SU-DHL-6 (cell line): ENCODE data around the gene ATP2B1.

Experiments used
- H2AFZ ChIP-seq: fragments of 200-600 bp; sonication (generic); 2 replicates; pipeline ENCODE4 v1.6.1; 2014; ENCODE audit warnings: low read depth, mild to moderate bottlenecking, moderate library complexity, mixed read lengths, antibody characterized with exemption, low read length; ENCODE audit not compliant: severe bottlenecking
- H3F3A ChIP-seq: fragments of 200-600 bp; shearing (Covaris generic); 2 replicates; pipeline ENCODE4 v1.6.0; 2016; ENCODE audit warnings: antibody characterized with exemption, mild to moderate bottlenecking; ENCODE audit not compliant: insufficient read depth
- H3K27ac ChIP-seq: fragments of 200-600 bp; sonication (generic); 2 replicates; pipeline ENCODE4 v1.5.1; 2016; ENCODE audit warnings: low read depth, mild to moderate bottlenecking, low read length, moderate library complexity, mixed read lengths
- H3K27me3 ChIP-seq: fragments of 200-600 bp; sonication (generic), shearing (Covaris generic); 2 replicates; pipeline ENCODE4 v1.6.0; 2014; ENCODE audit warnings: mild to moderate bottlenecking, low read length
- H3K36me3 ChIP-seq: fragments of 200-600 bp; sonication (generic); 2 replicates; pipeline ENCODE4 v1.6.1; 2014; ENCODE audit warnings: mild to moderate bottlenecking, low read length, mixed read lengths
- H3K4me2 ChIP-seq: fragments of 300-600, 200-600 bp; shearing (Covaris generic), sonication (generic); 2 replicates; pipeline ENCODE4 v1.6.0; 2014; ENCODE audit warnings: low read length, low read depth, mild to moderate bottlenecking; ENCODE audit not compliant: poor library complexity, severe bottlenecking
- H3K4me3 ChIP-seq: fragments of 200-600 bp; sonication (generic); 2 replicates; pipeline ENCODE4 v1.5.1; 2014; ENCODE audit warnings: antibody characterized with exemption, low read length, mild to moderate bottlenecking, mixed read lengths; ENCODE audit not compliant: insufficient read depth, poor library complexity, severe bottlenecking
- H3K79me2 ChIP-seq: fragments of 200-600 bp; sonication (generic); 2 replicates; pipeline ENCODE4 v1.6.1; 2014; ENCODE audit warnings: mild to moderate bottlenecking, low read length, moderate library complexity; ENCODE audit not compliant: insufficient read depth
- H3K9ac ChIP-seq: fragments of 200-600 bp; sonication (generic); 2 replicates; pipeline ENCODE4 v1.7.0; 2014; ENCODE audit warnings: mild to moderate bottlenecking, low read length
- H3K9me2 ChIP-seq: fragments of 200-600 bp; sonication (generic); replicated peaks from 2 replicates; pipeline ENCODE4 v1.6.1; 2014; ENCODE audit warnings: low read length; ENCODE audit not compliant: insufficient read depth
- H3K9me3 ChIP-seq: fragments of 200-600 bp; sonication (generic); 2 replicates; pipeline ENCODE4 v1.6.1; 2014; ENCODE audit warnings: low read length, mixed read lengths; ENCODE audit not compliant: insufficient read depth
- H4K20me1 ChIP-seq: fragments of 200-600 bp; sonication (generic); 2 replicates; pipeline ENCODE4 v1.6.1; 2014; ENCODE audit warnings: low read depth, mild to moderate bottlenecking, antibody characterized with exemption, low read length, moderate library complexity, mixed read lengths
- CTCF ChIP-seq: fragments of 200-600 bp; sonication (generic); IDR thresholded peaks from one replicate; pipeline ENCODE4 v1.5.1; 2017; ENCODE audit warnings: antibody characterized with exemption, mild to moderate bottlenecking, low read length, moderate library complexity; ENCODE audit not compliant: insufficient read depth, poor library complexity, severe bottlenecking
- EZH2phosphoT487 ChIP-seq: fragments of 200-600 bp; sonication (generic), shearing (Covaris generic); conservative IDR thresholded peaks from 2 replicates; pipeline ENCODE4 v1.6.1; 2018; ENCODE audit warnings: mild to moderate bottlenecking, antibody characterized with exemption, low read length, moderate library complexity, mixed read lengths

Gene ATP2B1

GRCh38 chr12:89619764-89620163 lies 88.9 kb downstream of the ATP2B1 start:
- Histone ChIP-seq H3K4me2 (no peak overlapping the region), H3K27me3 (no peaks in the 10 kb centered on the region), H3K27ac (no peak overlapping the region), H4K20me1 (peaks cover 4% of the 10 kb centered on the region; the same call in 1 of the 2 replicates), H3K36me3 (peaks cover 57% of the 10 kb centered on the region; the same call in 1 of the 2 replicates), H3F3A (no peaks in the 10 kb centered on the region), H3K4me3 (no peak overlapping the region), H3K79me2 (no peaks in the 10 kb centered on the region), H3K9me2 (no peaks in the 10 kb centered on the region), H3K9me3 (no peaks in the 10 kb centered on the region), H3K9ac (no peak overlapping the region), H2AFZ (no peak overlapping the region)
- TF ChIP-seq EZH2phosphoT487 (no peak), CTCF (no peak)

- peaks cover 44% of the 10 kb centered on the region; the same call in 1 of the 2 replicates for H3K36me3 ChIP-seq
These were observed 90.3 kb downstream of the ATP2B1 start for GRCh38 chr12:89618113-89618862.

GRCh38 chr12:89610366-89610765 lies 98.3 kb downstream of the ATP2B1 start:
- Histone ChIP-seq H3F3A (peaks cover 3% of the 10 kb centered on the region; the same call in 1 of the 2 replicates), H3K79me2 (no peaks in the 10 kb centered on the region), H3K9ac (no peak overlapping the region), H3K27me3 (no peaks in the 10 kb centered on the region), H3K9me2 (no peaks in the 10 kb centered on the region), H3K4me2 (no peak overlapping the region), H3K4me3 (no peak overlapping the region), H2AFZ (no peak overlapping the region), H4K20me1 (no peaks in the 10 kb centered on the region), H3K36me3 (peaks cover 37% of the 10 kb centered on the region), H3K9me3 (no peaks in the 10 kb centered on the region), H3K27ac (no peak overlapping the region)
- TF ChIP-seq CTCF: no peak
- no peak for TF ChIP-seq EZH2phosphoT487

More at GRCh38 chr12:89618113-89618862, 90.3 kb downstream of the ATP2B1 start:
- H3K27me3 ChIP-seq: no peaks in the 10 kb centered on the region
- no peak overlapping the region for H3K27ac ChIP-seq
- no peak for TF ChIP-seq EZH2phosphoT487
- H2AFZ ChIP-seq: no peak overlapping the region
- H3K4me3 ChIP-seq: no peak overlapping the region
- H3K9ac ChIP-seq: no peak overlapping the region
- peaks cover 4% of the 10 kb centered on the region; the same call in 1 of the 2 replicates for H4K20me1 ChIP-seq
- H3K9me3 ChIP-seq: no peaks in the 10 kb centered on the region
- no peaks in the 10 kb centered on the region for H3K79me2 ChIP-seq
- no peak overlapping the region for H3K4me2 ChIP-seq
- no peaks in the 10 kb centered on the region for H3K9me2 ChIP-seq
- no peaks in the 10 kb centered on the region for H3F3A ChIP-seq

GRCh38 chr12:89603678-89604077 lies 105.0 kb downstream of the ATP2B1 start:
- no peak overlapping the region for H3K4me3 ChIP-seq
- TF ChIP-seq EZH2phosphoT487 (no peak), CTCF (no peak)
- peaks cover 51% of the 10 kb centered on the region for H3K36me3 ChIP-seq
- H3K9ac ChIP-seq: no peak overlapping the region
- no peaks in the 10 kb centered on the region for H3K79me2 ChIP-seq
- H3K27ac ChIP-seq: no peak overlapping the region
- H3K4me2 ChIP-seq: no peak overlapping the region
- no peaks in the 10 kb centered on the region for H4K20me1 ChIP-seq
- no peaks in the 10 kb centered on the region for H3K9me2 ChIP-seq
- no peaks in the 10 kb centered on the region for H3K27me3 ChIP-seq
- H3K9me3 ChIP-seq: no peaks in the 10 kb centered on the region
- H2AFZ ChIP-seq: no peak overlapping the region
- H3F3A ChIP-seq: no peaks in the 10 kb centered on the region
